ENCODE results near the gene SENP1. TPM values are rescaled to one million over a fixed set of nuclear protein-coding genes. Genes with fewer than 3 reads are reported as not detected.

The SENP1 gene
- total and polyA plus RNA-seq, 2 of the 13 experiments (the other 11 are each of a cell fraction or from before 2014, with no cell fraction given), result 14.0 to 20.2 TPM

GRCh38 chr12:48001505-48002413 lies 104.1 kb downstream of the SENP1 start (continued):
- TF ChIP-seq ZBTB25 (CRISPR knock-in tag; IDR thresholded peaks at IDR 0.05) (no peak), TRIM22 (IDR thresholded peaks at IDR 0.05) (no peak), CCAR2 (optimal IDR thresholded peaks at IDR 0.05; ENCODE audit: low read depth, low read length) (no peak), NCOA1 (CRISPR knock-in tag; IDR thresholded peaks at IDR 0.05) (0 out of 2 replicates have a peak, but pooled peaks have one; percentile 29), MED1 (CRISPR knock-in tag; IDR thresholded peaks at IDR 0.05) (no peak), ZNF550 (CRISPR knock-in tag; IDR thresholded peaks at IDR 0.05; ENCODE audit: borderline replicate concordance) (no peak), SRSF1 (optimal IDR thresholded peaks at IDR 0.05; ENCODE audit: low read depth, low read length) (peak; percentile 31), NR1H2 (CRISPR knock-in tag; IDR thresholded peaks at IDR 0.05; ENCODE audit: borderline replicate concordance, low read depth) (no peak), DMAP1 (CRISPR knock-in tag; IDR thresholded peaks at IDR 0.05) (no peak), ZNF720 (CRISPR knock-in tag; IDR thresholded peaks at IDR 0.05) (no peak), SKIL (CRISPR knock-in tag; IDR thresholded peaks at IDR 0.05; ENCODE audit: borderline replicate concordance) (no peak), ZNF121 (CRISPR knock-in tag; IDR thresholded peaks at IDR 0.05) (no peak), MAZ (IDR thresholded peaks at IDR 0.05; ENCODE audit: borderline replicate concordance, low read depth, low read length) (no peak), MAZ (CRISPR knock-in tag; IDR thresholded peaks at IDR 0.05; ENCODE audit: low read depth) (no peak), PITX1 (CRISPR knock-in tag; IDR thresholded peaks at IDR 0.05) (no peak), PCBP1 (IDR thresholded peaks at IDR 0.05; ENCODE audit: borderline replicate concordance, low read depth, low read length) (0 out of 2 replicates have a peak, but pooled peaks have one; percentile 23), ZFX (CRISPR knock-in tag; IDR thresholded peaks at IDR 0.05; ENCODE audit: low read depth) (no peak), GMEB2 (CRISPR knock-in tag; IDR thresholded peaks at IDR 0.05; ENCODE audit: low read depth) (no peak), ARID5B (CRISPR knock-in tag; IDR thresholded peaks at IDR 0.05) (no peak)

All from HepG2 (cell line).